Hippocampal formation (tissue), 2 donors: Measurements from ENCODE around the gene KIAA0513.

Experiments used
- DNase-seq, 2 donors: peaks; one replicate each; lab custom pipeline; 2025; lab: John Stamatoyannopoulos, UW

KIAA0513 gene

GRCh38 chr16:85004587-85005205 is 22.9 kb upstream of the KIAA0513 start:
- DNase-seq, result no peak

GRCh38 chr16:85005285-85006069 is 22.1 kb upstream of the KIAA0513 start:
- DNase-seq, result no peak

- no peak for DNase-seq
Observed at GRCh38 chr16:85006639-85007038, 21.0 kb upstream of the KIAA0513 start.

GRCh38 chr16:85007496-85008214 is 19.9 kb upstream of the KIAA0513 start:
- DNase-seq, result no peak

- no peak for DNase-seq
Observed at GRCh38 chr16:85008271-85008670, 19.3 kb upstream of the KIAA0513 start.

GRCh38 chr16:85010446-85010930 is 17.1 kb upstream of the KIAA0513 start:
- DNase-seq, result no peak

- peak; percentile 78 to 80 for DNase-seq
Observed at GRCh38 chr16:85010931-85011845, 16.4 kb upstream of the KIAA0513 start, which contains the start of gene ZDHHC7. Gene ZDHHC7, minus strand, starts transcription at chr16:85011535. Its CDS starts 20,917 bp downstream, at chr16:84990618.

GRCh38 chr16:85011846-85012284 is 15.7 kb upstream of the KIAA0513 start:
- DNase-seq, result no peak

GRCh38 chr16:85014311-85014710 is 13.3 kb upstream of the KIAA0513 start:
- DNase-seq, result no peak

GRCh38 chr16:85015481-85016187 is 12.0 kb upstream of the KIAA0513 start:
- DNase-seq, result no peak

- DNase-seq, result no peak
Observed at GRCh38 chr16:85017151-85017550, 10.4 kb upstream of the KIAA0513 start.

- no peak for DNase-seq
Observed at GRCh38 chr16:85017633-85018032, 10.0 kb upstream of the KIAA0513 start.

GRCh38 chr16:85018529-85019236 is 8.9 kb upstream of the KIAA0513 start:
- no peak for DNase-seq

- no peak for DNase-seq
Observed at GRCh38 chr16:85019659-85020245, 7.8 kb upstream of the KIAA0513 start.

- no peak for DNase-seq
Observed at GRCh38 chr16:85025781-85026653, 1.6 kb upstream of the KIAA0513 start.

- no peak for DNase-seq
Observed at GRCh38 chr16:85026703-85027102, 892 bp upstream of the KIAA0513 start.

GRCh38 chr16:85027958-85028684 is 526 bp downstream of the KIAA0513 start:
- no peak for DNase-seq
